ENCODE measurements around the gene GJC1. TPM values are rescaled to one million over a fixed set of nuclear protein-coding genes. Genes with fewer than 3 reads are reported as not detected.
A peak's percentile ranks its signal among the peaks of the same experiment; 100 is the strongest.
"Not testable (repeated sequence)": the region's sequence is repeated elsewhere in the genome, so short reads cannot be mapped to it uniquely, and the experiment has no call there.

GJC1 gene
- total and polyA plus RNA-seq, 4 donors, result 3.9 to 44.3 (median 8.5) TPM

DNA sequence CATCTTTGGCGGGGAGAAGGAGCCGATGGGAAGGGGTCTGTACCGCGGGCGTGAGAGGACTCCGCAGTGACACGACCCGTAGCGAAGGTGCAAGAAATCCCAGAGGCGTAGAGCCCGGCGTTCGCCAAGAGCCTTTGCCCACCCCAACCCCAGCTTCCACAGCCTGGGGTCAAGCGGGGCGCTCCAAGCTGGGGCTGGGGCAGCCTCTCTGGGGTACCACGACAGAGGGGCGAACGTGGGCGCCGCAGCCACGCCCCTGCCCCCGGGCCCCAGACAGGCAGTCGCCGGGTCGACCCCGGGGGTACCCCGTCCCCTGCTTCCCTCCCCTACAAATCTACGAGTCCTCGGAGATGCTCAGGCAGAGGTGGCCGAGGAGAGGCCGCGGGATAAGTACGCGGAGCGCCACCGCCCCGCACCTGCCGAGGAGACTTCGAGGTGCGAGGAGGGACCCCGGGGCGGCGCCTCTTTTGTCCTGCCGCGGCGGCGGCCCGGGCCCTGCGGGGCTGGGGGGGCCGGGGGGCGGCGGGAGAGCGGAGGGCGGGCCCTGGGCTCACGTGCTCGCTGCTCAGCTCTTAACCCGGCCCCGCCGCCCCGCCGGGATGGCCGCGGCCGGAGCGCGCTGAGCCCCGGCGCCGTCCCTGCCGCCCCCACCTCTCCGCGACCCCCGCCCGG is 71.5 kb downstream of the GJC1 start, which contains the start of gene ADAM11:
TSS of gene ADAM11 (plus strand) at position 575 of the 672 bp plus-strand sequence. CDS start 212 bp downstream, outside the sequence.
- TF ChIP-seq, protein P1, sequence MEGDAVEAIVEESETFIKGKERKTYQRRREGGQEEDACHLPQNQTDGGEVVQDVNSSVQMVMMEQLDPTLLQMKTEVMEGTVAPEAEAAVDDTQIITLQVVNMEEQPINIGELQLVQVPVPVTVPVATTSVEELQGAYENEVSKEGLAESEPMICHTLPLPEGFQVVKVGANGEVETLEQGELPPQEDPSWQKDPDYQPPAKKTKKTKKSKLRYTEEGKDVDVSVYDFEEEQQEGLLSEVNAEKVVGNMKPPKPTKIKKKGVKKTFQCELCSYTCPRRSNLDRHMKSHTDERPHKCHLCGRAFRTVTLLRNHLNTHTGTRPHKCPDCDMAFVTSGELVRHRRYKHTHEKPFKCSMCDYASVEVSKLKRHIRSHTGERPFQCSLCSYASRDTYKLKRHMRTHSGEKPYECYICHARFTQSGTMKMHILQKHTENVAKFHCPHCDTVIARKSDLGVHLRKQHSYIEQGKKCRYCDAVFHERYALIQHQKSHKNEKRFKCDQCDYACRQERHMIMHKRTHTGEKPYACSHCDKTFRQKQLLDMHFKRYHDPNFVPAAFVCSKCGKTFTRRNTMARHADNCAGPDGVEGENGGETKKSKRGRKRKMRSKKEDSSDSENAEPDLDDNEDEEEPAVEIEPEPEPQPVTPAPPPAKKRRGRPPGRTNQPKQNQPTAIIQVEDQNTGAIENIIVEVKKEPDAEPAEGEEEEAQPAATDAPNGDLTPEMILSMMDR (IDR thresholded peaks at IDR 0.05; ENCODE audit: control extremely low read depth, extremely low read depth), result no peak
- Histone ChIP-seq H3K36me3 (ENCODE audit: control insufficient read depth in 4 of 4, insufficient read depth in 4 of 4, low read length in 4 of 4) (no peaks in the 10 kb centered on the region), H3K4me3 (no peak within 1 kb of the TSS), H3K4me1 (ENCODE audit: control insufficient read depth in 5 of 5, insufficient read depth in 5 of 5, low read length in 5 of 5) (peaks cover 0 to 8% (median 0%) of the 10 kb centered on the region in 5 donors), H3K9ac (ENCODE audit: insufficient read depth in 1 of 2, low read length in 2 of 2) (no peak within 1 kb of the TSS), H3K27me3 (ENCODE audit: control insufficient read depth in 3 of 3, insufficient read depth in 3 of 3, low read length in 2 of 3) (peaks cover 0 to 2% (median 0%) of the 10 kb centered on the region in 3 donors), H3K27ac (ENCODE audit: low read depth in 1 of 2, low read length in 1 of 2) (no peak within 1 kb of the TSS), H3K9me3 (ENCODE audit: control insufficient read depth in 4 of 4, insufficient read depth in 3 of 4, low read length in 3 of 4) (no peaks in the 10 kb centered on the region)
- DNase-seq, result peak in 1 of 3 donors; percentile 18
- 5 to 6% methylated on average over 48 to 74 of the region's 74 CpGs for WGBS, 2 donors
- ATAC-seq (ENCODE audit: insufficient read depth, low FRiP score), result no peak

DNA sequence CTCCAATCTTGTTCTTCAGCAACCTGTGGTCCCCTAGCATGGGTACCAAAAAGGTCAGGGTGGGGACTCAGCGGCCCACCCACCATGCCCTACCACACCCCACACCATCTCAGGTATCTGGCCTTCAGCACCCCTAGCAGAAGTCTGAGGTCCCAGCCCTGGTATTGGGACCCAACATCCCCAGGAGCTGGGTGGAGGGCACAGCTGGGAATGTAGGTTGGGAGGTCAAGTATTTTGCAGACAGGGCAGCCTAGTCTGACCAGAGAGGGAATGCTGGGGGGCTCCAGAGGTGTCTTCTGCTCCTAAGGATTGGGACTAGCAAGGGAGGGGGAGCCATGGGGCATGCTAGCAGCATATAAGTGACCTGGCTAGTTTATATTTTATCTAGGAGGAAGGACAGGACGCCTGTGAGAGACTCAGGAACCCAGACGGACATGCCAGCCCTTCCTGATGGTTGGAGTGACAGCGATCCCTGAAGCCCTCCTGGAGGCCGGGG is 72.1 kb downstream of the GJC1 start:
- peaks cover 0 to 2% (median 0%) of the 10 kb centered on the region in 3 donors for H3K27me3 ChIP-seq (ENCODE audit: control insufficient read depth in 3 of 3, insufficient read depth in 3 of 3, low read length in 2 of 3)
- no peak overlapping the region for H3K27ac ChIP-seq (ENCODE audit: low read depth in 1 of 2, low read length in 1 of 2)
- WGBS, 2 donors, result 38 to 40% methylated on average over 5 of the region's 5 CpGs
- no peaks in the 10 kb centered on the region for H3K9me3 ChIP-seq (ENCODE audit: control insufficient read depth in 4 of 4, insufficient read depth in 3 of 4, low read length in 3 of 4)
- no peaks in the 10 kb centered on the region for H3K36me3 ChIP-seq (ENCODE audit: control insufficient read depth in 4 of 4, insufficient read depth in 4 of 4, low read length in 4 of 4)
- DNase-seq (no peak), ATAC-seq (ENCODE audit: insufficient read depth, low FRiP score) (no peak)
- no peak overlapping the region for H3K4me3 ChIP-seq
- TF ChIP-seq, protein P1 (IDR thresholded peaks at IDR 0.05; ENCODE audit: control extremely low read depth, extremely low read depth), result no peak
- H3K9ac ChIP-seq (ENCODE audit: insufficient read depth in 1 of 2, low read length in 2 of 2), result no peak overlapping the region
- peaks cover 0 to 8% (median 0%) of the 10 kb centered on the region in 5 donors for H3K4me1 ChIP-seq (ENCODE audit: control insufficient read depth in 5 of 5, insufficient read depth in 5 of 5, low read length in 5 of 5)

DNA sequence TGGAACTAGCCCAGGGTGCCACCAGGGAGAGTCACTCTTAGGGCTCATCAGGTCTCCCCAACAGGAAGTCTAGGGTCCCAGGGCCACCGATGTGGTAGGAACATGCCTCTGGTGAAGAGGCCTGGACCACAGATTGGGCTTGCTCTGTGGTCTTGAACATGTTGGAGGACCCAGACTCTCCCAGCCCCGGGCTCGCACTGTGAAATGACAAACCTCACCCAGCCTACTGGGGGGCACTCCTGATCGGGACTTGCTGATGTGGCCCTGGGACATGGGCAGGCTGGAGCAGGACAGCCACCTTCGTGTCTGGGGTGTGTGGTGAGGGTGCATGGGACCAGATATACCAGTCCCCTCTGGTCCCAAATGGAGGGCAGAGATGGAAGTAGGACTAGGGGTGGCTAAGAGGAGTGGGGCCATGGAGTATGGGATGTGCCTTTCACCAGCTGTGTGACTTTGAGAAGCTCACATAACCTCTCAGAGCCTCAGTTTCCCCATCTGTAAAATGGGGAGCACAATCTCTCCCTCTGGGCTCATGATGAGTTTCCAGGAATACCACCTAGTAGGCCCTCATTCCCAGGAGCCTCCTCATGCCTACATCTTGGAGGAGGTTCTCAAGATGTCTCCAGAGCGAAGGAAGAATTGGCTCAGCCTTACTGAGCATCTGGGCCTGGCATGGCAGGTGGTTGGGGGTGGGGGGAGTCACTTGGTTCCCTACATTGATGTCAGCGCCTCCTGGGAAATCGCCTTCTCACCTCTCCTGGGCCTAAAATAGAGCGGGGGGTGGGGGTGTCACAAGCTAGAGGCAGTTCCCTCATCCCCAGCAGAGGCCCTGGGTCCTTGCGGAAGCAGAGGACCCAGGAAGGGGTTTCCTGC is 72.8 kb downstream of the GJC1 start:
- ATAC-seq (ENCODE audit: insufficient read depth, low FRiP score) (no peak), DNase-seq (no peak)
- H3K9ac ChIP-seq (ENCODE audit: insufficient read depth in 1 of 2, low read length in 2 of 2), result no peak overlapping the region
- H3K27me3 ChIP-seq (ENCODE audit: control insufficient read depth in 3 of 3, insufficient read depth in 3 of 3, low read length in 2 of 3), result peaks cover 0 to 2% (median 0%) of the 10 kb centered on the region in 3 donors
- H3K36me3 ChIP-seq (ENCODE audit: control insufficient read depth in 4 of 4, insufficient read depth in 4 of 4, low read length in 4 of 4), result no peaks in the 10 kb centered on the region
- no peak overlapping the region for H3K27ac ChIP-seq (ENCODE audit: low read depth in 1 of 2, low read length in 1 of 2)
- peaks cover 0 to 8% (median 0%) of the 10 kb centered on the region in 5 donors for H3K4me1 ChIP-seq (ENCODE audit: control insufficient read depth in 5 of 5, insufficient read depth in 5 of 5, low read length in 5 of 5)
- WGBS, 2 donors, result 87 to 89% methylated on average over 10 of the region's 10 CpGs
- H3K9me3 ChIP-seq (ENCODE audit: control insufficient read depth in 4 of 4, insufficient read depth in 3 of 4, low read length in 3 of 4), result no peaks in the 10 kb centered on the region
- TF ChIP-seq, protein P1 (IDR thresholded peaks at IDR 0.05; ENCODE audit: control extremely low read depth, extremely low read depth), result no peak
- no peak overlapping the region for H3K4me3 ChIP-seq

DNA sequence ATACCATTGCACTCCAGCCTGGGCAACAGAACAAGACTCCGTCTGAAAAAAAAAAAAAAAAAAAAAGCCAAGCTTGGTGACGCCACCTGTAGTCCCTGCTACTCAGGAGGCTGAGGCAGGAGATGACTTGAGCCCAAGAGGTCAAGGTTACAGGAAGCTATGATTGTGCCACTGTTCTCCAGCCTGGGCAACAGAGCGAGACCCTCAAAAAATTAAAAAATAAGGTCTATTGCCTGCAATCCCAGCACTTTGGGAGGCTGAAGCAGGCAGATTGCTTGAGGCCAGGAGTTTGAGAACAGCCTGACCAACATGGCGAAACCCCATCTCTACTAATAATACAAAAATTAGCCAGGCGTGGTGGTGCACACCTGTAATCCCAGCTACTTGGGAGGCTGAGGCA is 74.9 kb downstream of the GJC1 start:
- H3K27ac ChIP-seq (ENCODE audit: low read depth in 1 of 2, low read length in 1 of 2); H3K4me1 ChIP-seq (ENCODE audit: control insufficient read depth in 5 of 5, insufficient read depth in 5 of 5, low read length in 5 of 5); DNase-seq; H3K36me3 ChIP-seq (ENCODE audit: control insufficient read depth in 4 of 4, insufficient read depth in 4 of 4, low read length in 4 of 4); H3K9ac ChIP-seq (ENCODE audit: insufficient read depth in 1 of 2, low read length in 2 of 2); ATAC-seq (ENCODE audit: insufficient read depth, low FRiP score); H3K4me3 ChIP-seq; H3K27me3 ChIP-seq (ENCODE audit: control insufficient read depth in 3 of 3, insufficient read depth in 3 of 3, low read length in 2 of 3); H3K9me3 ChIP-seq (ENCODE audit: control insufficient read depth in 4 of 4, insufficient read depth in 3 of 4, low read length in 3 of 4): not testable (repeated sequence)
- 91 to 98% methylated on average over 5 of the region's 5 CpGs for WGBS, 2 donors

All from lung (tissue), 12 donors.